Measurements from ENCODE around the gene NOXO1. TPM values are rescaled to one million over a fixed set of nuclear protein-coding genes. Genes with fewer than 3 reads are reported as not detected.
A peak's percentile ranks its signal among the peaks of the same experiment; 100 is the strongest.
"Not testable (repeated sequence)": the region's sequence is repeated elsewhere in the genome, so short reads cannot be mapped to it uniquely, and the experiment has no call there.

NOXO1 gene
- total and polyA plus RNA-seq, 7 experiments from 2014 or later, result 0.17 to 1.3 (median 0.76) TPM

GRCh38 chr16:1959269-1960039 lies 21.8 kb downstream of the NOXO1 start, which contains the start of gene NDUFB10:
NDUFB10 (plus strand) TSS chr16:1959538; CDS start chr16:1959625, 87 bp downstream.
- H3K27ac Mint-ChIP-seq, result peak within 1 kb of the TSS; percentile 82 to 95 (median 90)
- POLR2A ChIA-PET, result interaction anchor here (0.6 to 3.4 kb wide), 10 partner anchors 11 to 196 kb away, joined by 3 to 38 read pairs (median 4); partner anchors contain the start of genes MSRB1, TBL3 and TRAF7
- H3K27me3 Mint-ChIP-seq, result peaks cover 0 to 2% (median 0%) of the 10 kb centered on the region in 5 donors
- CTCF ChIA-PET, result interaction anchor here (0.7 kb wide), 1 partner anchor 181 kb away, joined by 3 read pairs; no protein-coding TSS in a partner anchor
- no peaks in the 10 kb centered on the region for H3K27me3 ChIP-seq (ENCODE audit: control insufficient read depth in 2 of 2, insufficient read depth in 2 of 2, low read length in 2 of 2)
- peaks cover 21 to 41% (median 27%) of the 10 kb centered on the region in 7 donors for H3K4me1 Mint-ChIP-seq
- peak within 1 kb of the TSS; percentile 92 for H3K27ac ChIP-seq (ENCODE audit: low read depth, low read length)
- peak; percentile 97 for ATAC-seq
- H3K36me3 Mint-ChIP-seq, result peaks cover 3 to 25% (median 10%) of the 10 kb centered on the region in 5 donors
- peaks cover 8 to 26% (median 10%) of the 10 kb centered on the region in 3 experiments for H3K36me3 ChIP-seq (ENCODE audit: control insufficient read depth in 2 of 3, insufficient read depth in 3 of 3, low read length in 3 of 3)
- H3K4me1 ChIP-seq (ENCODE audit: control insufficient read depth in 2 of 2, insufficient read depth in 2 of 2, low read length in 2 of 2), result peaks cover 25 to 38% of the 10 kb centered on the region in 2 donors
- peak; percentile 80 to 98 (median 89) for DNase-seq
- H3K9me3 Mint-ChIP-seq, result peaks cover 0 to 3% (median 0%) of the 10 kb centered on the region in 11 donors
- peak within 1 kb of the TSS; percentile 85 to 97 (median 91) for H3K4me3 Mint-ChIP-seq
- H3K4me3 ChIP-seq (ENCODE audit: low read length), result peak within 1 kb of the TSS; percentile 86
- H3K9me3 ChIP-seq (ENCODE audit: control insufficient read depth in 2 of 3, low read length in 3 of 3), result no peaks in the 10 kb centered on the region
- intact Hi-C loops (cut with micrococcal nuclease), result loop anchor here (1.0 to 10.0 kb wide), 9 partner anchors 12 to 553 kb away; partner anchors contain the start of genes MSRB1 (in 2 of the 2), ATP6V0C (in 1 of the 2), CRAMP1 (in 1 of the 2) and GFER (in 1 of the 2)

DNA sequence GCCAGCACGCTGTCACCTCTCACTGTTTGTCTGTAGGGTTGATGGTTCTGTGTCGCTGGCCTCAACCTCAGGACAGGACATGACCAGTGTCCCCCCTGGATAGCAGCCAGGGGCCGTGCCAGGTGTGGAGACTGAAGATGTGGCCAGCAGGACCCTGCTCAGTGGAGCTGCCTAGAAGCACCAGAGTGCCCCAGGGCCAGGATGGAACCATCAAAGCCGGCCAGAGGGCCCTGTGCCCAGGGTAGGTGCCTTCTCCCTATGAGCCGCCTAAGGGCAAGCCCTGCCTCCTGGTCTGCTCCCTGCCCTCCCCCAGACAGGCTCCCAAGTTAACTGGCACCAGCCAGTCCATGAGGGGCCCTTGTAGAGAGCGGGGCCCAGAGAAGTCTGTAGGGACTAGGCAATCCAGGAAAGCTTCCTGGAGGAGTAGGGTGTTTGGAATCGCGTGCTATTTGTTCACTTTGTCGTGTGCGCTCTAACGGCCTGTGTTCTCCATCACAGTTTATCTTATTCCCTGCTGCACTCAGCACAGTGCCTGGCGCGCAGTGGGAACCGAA lies 22.5 kb downstream of the NOXO1 start:
- peak; percentile 17 for ATAC-seq

GRCh38 chr16:1958143-1958491 lies 23.2 kb downstream of the NOXO1 start:
- DNase-seq, result not testable (repeated sequence)

More for the DNA sequence above, 22.5 kb downstream of the NOXO1 start:
- DNase-seq, result no peak
- Histone ChIP-seq H3K9me3 (ENCODE audit: control insufficient read depth in 2 of 3, low read length in 3 of 3) (no peaks in the 10 kb centered on the region), H3K27ac (ENCODE audit: low read depth, low read length) (no peak overlapping the region), H3K36me3 (ENCODE audit: control insufficient read depth in 2 of 3, insufficient read depth in 3 of 3, low read length in 3 of 3) (peaks cover 8 to 26% (median 10%) of the 10 kb centered on the region in 3 experiments), H3K27me3 (ENCODE audit: control insufficient read depth in 2 of 2, insufficient read depth in 2 of 2, low read length in 2 of 2) (no peaks in the 10 kb centered on the region), H3K4me1 (ENCODE audit: control insufficient read depth in 2 of 2, insufficient read depth in 2 of 2, low read length in 2 of 2) (peaks cover 21 to 36% of the 10 kb centered on the region in 2 donors), H3K4me3 (ENCODE audit: low read length) (peak overlapping the region; percentile 86)
- ChIA-PET POLR2A (interaction anchor here (0.6 to 3.4 kb wide), 4 partner anchors 12 to 32 kb away, joined by 3 to 38 read pairs (median 4); partner anchors contain the start of genes MSRB1 and TBL3), CTCF (interaction anchor here (0.7 kb wide), 1 partner anchor 182 kb away, joined by 3 read pairs; no protein-coding TSS in a partner anchor)
- Mint-ChIP-seq H3K4me3 (peak overlapping the region; percentile 75 to 97 (median 91)), H3K27ac (peak overlapping the region in 8 of 9 donors; percentile 44 to 95 (median 86)), H3K4me1 (peaks cover 15 to 37% (median 23%) of the 10 kb centered on the region in 7 donors), H3K36me3 (peaks cover 3 to 21% (median 8%) of the 10 kb centered on the region in 5 donors), H3K27me3 (peaks cover 0 to 2% (median 0%) of the 10 kb centered on the region in 5 donors), H3K9me3 (peaks cover 0 to 3% (median 0%) of the 10 kb centered on the region in 11 donors)
- intact Hi-C loops (cut with micrococcal nuclease), result loop anchor here (1.0 kb wide), 7 partner anchors 13 to 195 kb away; partner anchors contain the start of genes MSRB1 (in 2 of the 2), GFER (in 1 of the 2), NTHL1 (in 1 of the 2) and TSC2 (in 1 of the 2)

GRCh38 chr16:1957434-1958142 lies 23.7 kb downstream of the NOXO1 start:
- H3K9me3 Mint-ChIP-seq; H3K4me3 Mint-ChIP-seq; H3K4me3 ChIP-seq (ENCODE audit: low read length); H3K36me3 Mint-ChIP-seq; DNase-seq; CTCF ChIA-PET; ATAC-seq; H3K9me3 ChIP-seq (ENCODE audit: control insufficient read depth in 2 of 3, low read length in 3 of 3); H3K27ac Mint-ChIP-seq; H3K27me3 ChIP-seq (ENCODE audit: control insufficient read depth in 2 of 2, insufficient read depth in 2 of 2, low read length in 2 of 2); H3K27me3 Mint-ChIP-seq; H3K27ac ChIP-seq (ENCODE audit: low read depth, low read length); intact Hi-C loops (cut with micrococcal nuclease): not testable (repeated sequence)
- H3K36me3 ChIP-seq (ENCODE audit: control insufficient read depth in 2 of 3, insufficient read depth in 3 of 3, low read length in 3 of 3), result peaks cover 0 to 15% (median 4%) of the 10 kb centered on the region in 3 experiments
- H3K4me1 ChIP-seq (ENCODE audit: control insufficient read depth in 2 of 2, insufficient read depth in 2 of 2, low read length in 2 of 2), result peaks cover 15 to 25% of the 10 kb centered on the region in 2 donors
- POLR2A ChIA-PET, result interaction anchor here (1.4 kb wide), 1 partner anchor 14 kb away, joined by 3 read pairs; no protein-coding TSS in a partner anchor
- peaks cover 11 to 25% (median 16%) of the 10 kb centered on the region in 7 donors for H3K4me1 Mint-ChIP-seq

More at GRCh38 chr16:1958143-1958491, 23.2 kb downstream of the NOXO1 start:
- H3K27me3 Mint-ChIP-seq; H3K27me3 ChIP-seq (ENCODE audit: control insufficient read depth in 2 of 2, insufficient read depth in 2 of 2, low read length in 2 of 2); H3K9me3 ChIP-seq (ENCODE audit: control insufficient read depth in 2 of 3, low read length in 3 of 3); H3K9me3 Mint-ChIP-seq; H3K4me3 Mint-ChIP-seq; ATAC-seq; H3K27ac ChIP-seq (ENCODE audit: low read depth, low read length); H3K4me3 ChIP-seq (ENCODE audit: low read length); CTCF ChIA-PET; intact Hi-C loops (cut with micrococcal nuclease); H3K27ac Mint-ChIP-seq: not testable (repeated sequence)
- Histone ChIP-seq H3K36me3 (ENCODE audit: control insufficient read depth in 2 of 3, insufficient read depth in 3 of 3, low read length in 3 of 3) (peaks cover 3 to 20% (median 9%) of the 10 kb centered on the region in 3 experiments), H3K4me1 (ENCODE audit: control insufficient read depth in 2 of 2, insufficient read depth in 2 of 2, low read length in 2 of 2) (peaks cover 15 to 30% of the 10 kb centered on the region in 2 donors)
- H3K4me1 Mint-ChIP-seq, result peaks cover 11 to 30% (median 17%) of the 10 kb centered on the region in 7 donors
- POLR2A ChIA-PET, result interaction anchor here (1.4 to 3.4 kb wide), 2 partner anchors 13 to 15 kb away, joined by 3 to 38 read pairs; partner anchors contain the start of gene TBL3
- H3K36me3 Mint-ChIP-seq, result peaks cover 0 to 14% (median 5%) of the 10 kb centered on the region in 5 donors

GRCh38 chr16:1953734-1954133 lies 27.5 kb downstream of the NOXO1 start:
- H3K4me3 Mint-ChIP-seq, result no peak overlapping the region
- DNase-seq, result no peak

More at GRCh38 chr16:1953734-1954133, 27.5 kb downstream of the NOXO1 start:
- Histone ChIP-seq H3K9me3 (ENCODE audit: control insufficient read depth in 2 of 3, low read length in 3 of 3) (no peaks in the 10 kb centered on the region), H3K4me1 (ENCODE audit: control insufficient read depth in 2 of 2, insufficient read depth in 2 of 2, low read length in 2 of 2) (peaks cover 0 to 2% of the 10 kb centered on the region in 2 donors), H3K27ac (ENCODE audit: low read depth, low read length) (no peak overlapping the region), H3K36me3 (ENCODE audit: control insufficient read depth in 2 of 3, insufficient read depth in 3 of 3, low read length in 3 of 3) (no peaks in the 10 kb centered on the region), H3K27me3 (ENCODE audit: control insufficient read depth in 2 of 2, insufficient read depth in 2 of 2, low read length in 2 of 2) (no peaks in the 10 kb centered on the region), H3K4me3 (ENCODE audit: low read length) (no peak overlapping the region)
- intact Hi-C loops (cut with micrococcal nuclease), result no loop called here
- no peaks in the 10 kb centered on the region for H3K36me3 Mint-ChIP-seq
- no peak overlapping the region for H3K27ac Mint-ChIP-seq
- H3K9me3 Mint-ChIP-seq, result no peaks in the 10 kb centered on the region
- POLR2A ChIA-PET, result interaction anchor here (0.6 to 1.9 kb wide), 2 partner anchors 11 to 142 kb away, joined by 4 to 5 read pairs; partner anchors contain the start of gene MSRB1
- ATAC-seq, result no peak
- H3K4me1 Mint-ChIP-seq, result no peaks in the 10 kb centered on the region
- CTCF ChIA-PET, result no interaction called here
- peaks cover 0 to 3% (median 0%) of the 10 kb centered on the region in 5 donors for H3K27me3 Mint-ChIP-seq

Data from naive thymus-derived CD4-positive, alpha-beta T cell (primary cell).